HG02610 (cell line): Measurements from ENCODE around the gene CEP250.
"Not testable (repeated sequence)": the region's sequence is repeated elsewhere in the genome, so short reads cannot be mapped to it uniquely, and the experiment has no call there.

Experiments
- ATAC-seq: cut with Tn5 transposase; IDR thresholded peaks from one replicate; pipeline ENCODE4 v1.9.1; 2021; ENCODE audit warnings: mild to moderate bottlenecking, moderate library complexity; ENCODE audit not compliant: unreplicated experiment

Gene CEP250

GRCh38 chr20:35454881-35455609 is at the start of gene CEP250:
Gene CEP250 (plus strand): TSS chr20:35455598. CDS start chr20:35462368, 6,770 bp downstream.
- peak; percentile 90 for ATAC-seq

GRCh38 chr20:35405775-35406174 is 49.6 kb upstream of the CEP250 start:
- ATAC-seq: no peak

- ATAC-seq: no peak
These were observed 47.1 kb upstream of the CEP250 start for GRCh38 chr20:35408270-35408669.

- ATAC-seq: no peak
These were observed 45.9 kb upstream of the CEP250 start for GRCh38 chr20:35409542-35409941.

GRCh38 chr20:35410613-35411012 is 44.8 kb upstream of the CEP250 start:
- ATAC-seq: no peak

- no peak for ATAC-seq
These were observed 34.1 kb upstream of the CEP250 start for GRCh38 chr20:35421322-35421721.

- no peak for ATAC-seq
These were observed 23.6 kb upstream of the CEP250 start for GRCh38 chr20:35431621-35432429.

GRCh38 chr20:35432430-35432735 is 23.0 kb upstream of the CEP250 start:
- ATAC-seq: no peak

- no peak for ATAC-seq
These were observed 22.1 kb upstream of the CEP250 start for GRCh38 chr20:35433337-35433736.

- ATAC-seq: no peak
These were observed 21.1 kb upstream of the CEP250 start for GRCh38 chr20:35434085-35435005.

- ATAC-seq: no peak
These were observed 19.2 kb upstream of the CEP250 start for GRCh38 chr20:35436177-35436573.

GRCh38 chr20:35437599-35437998 is 17.8 kb upstream of the CEP250 start:
- no peak for ATAC-seq

GRCh38 chr20:35443003-35443402 is 12.4 kb upstream of the CEP250 start:
- ATAC-seq: no peak

- no peak for ATAC-seq
These were observed 11.2 kb upstream of the CEP250 start for GRCh38 chr20:35444226-35444625.

GRCh38 chr20:35446356-35447078 is 8.9 kb upstream of the CEP250 start:
- no peak for ATAC-seq

- ATAC-seq: no peak
These were observed 8.2 kb upstream of the CEP250 start for GRCh38 chr20:35447082-35447789.

- ATAC-seq: no peak
These were observed 6.5 kb upstream of the CEP250 start for GRCh38 chr20:35448788-35449373.

GRCh38 chr20:35449855-35450254 is 5.5 kb upstream of the CEP250 start:
- not testable (repeated sequence) for ATAC-seq

- ATAC-seq: no peak
These were observed 4.1 kb upstream of the CEP250 start for GRCh38 chr20:35451295-35451694.

GRCh38 chr20:35453647-35454046 is 1.8 kb upstream of the CEP250 start:
- no peak for ATAC-seq
